ENCODE data around the gene MAPKAPK5. TPM values are rescaled to one million over a fixed set of nuclear protein-coding genes. Genes with fewer than 3 reads are reported as not detected.

MAPKAPK5 gene
- total and polyA plus RNA-seq, 9 of the 15 experiments (the other 6 are each of a cell fraction or from before 2014, with no cell fraction given) = 11.6 to 72.1 (median 60.4) TPM

- TF ChIP-seq, protein P1, sequence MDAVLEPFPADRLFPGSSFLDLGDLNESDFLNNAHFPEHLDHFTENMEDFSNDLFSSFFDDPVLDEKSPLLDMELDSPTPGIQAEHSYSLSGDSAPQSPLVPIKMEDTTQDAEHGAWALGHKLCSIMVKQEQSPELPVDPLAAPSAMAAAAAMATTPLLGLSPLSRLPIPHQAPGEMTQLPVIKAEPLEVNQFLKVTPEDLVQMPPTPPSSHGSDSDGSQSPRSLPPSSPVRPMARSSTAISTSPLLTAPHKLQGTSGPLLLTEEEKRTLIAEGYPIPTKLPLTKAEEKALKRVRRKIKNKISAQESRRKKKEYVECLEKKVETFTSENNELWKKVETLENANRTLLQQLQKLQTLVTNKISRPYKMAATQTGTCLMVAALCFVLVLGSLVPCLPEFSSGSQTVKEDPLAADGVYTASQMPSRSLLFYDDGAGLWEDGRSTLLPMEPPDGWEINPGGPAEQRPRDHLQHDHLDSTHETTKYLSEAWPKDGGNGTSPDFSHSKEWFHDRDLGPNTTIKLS (IDR thresholded peaks at IDR 0.05; ENCODE audit: borderline replicate concordance, low read depth) = peak; percentile 84
- TF ChIP-seq MAFF (IDR thresholded peaks at IDR 0.05; ENCODE audit: low read length) = no peak
- no peak for TF ChIP-seq KDM4B (IDR thresholded peaks at IDR 0.05; ENCODE audit: borderline replicate concordance in 2 of 2, low read depth in 1 of 2)
- no peak for TF ChIP-seq NELFE (IDR thresholded peaks at IDR 0.05; ENCODE audit: insufficient read depth, insufficient read length)
- peak in 1 of 2 experiments; percentile 36; a peak in 1 of 3 replicates for TF ChIP-seq CBX3 (IDR thresholded peaks at IDR 0.05; ENCODE audit: borderline replicate concordance in 1 of 2, low read length in 2 of 2)
- TF ChIP-seq CTCF (IDR thresholded peaks at IDR 0.05 in 2 of 3, conservative IDR thresholded peaks at IDR 0.05 in 1 of 3; ENCODE audit: insufficient read depth in 2 of 3, low read depth in 1 of 3, low read length in 3 of 3) = no peak
- TF ChIP-seq SIN3B (IDR thresholded peaks at IDR 0.05; ENCODE audit: low read depth) = peak; percentile 100
- peak; percentile 86 for TF ChIP-seq RUNX1 (IDR thresholded peaks at IDR 0.05; ENCODE audit: low read depth)
- no peak for TF ChIP-seq TAL1 (IDR thresholded peaks at IDR 0.05)
- TF ChIP-seq MCM7 (IDR thresholded peaks at IDR 0.05) = no peak
- TF ChIP-seq, protein P2, sequence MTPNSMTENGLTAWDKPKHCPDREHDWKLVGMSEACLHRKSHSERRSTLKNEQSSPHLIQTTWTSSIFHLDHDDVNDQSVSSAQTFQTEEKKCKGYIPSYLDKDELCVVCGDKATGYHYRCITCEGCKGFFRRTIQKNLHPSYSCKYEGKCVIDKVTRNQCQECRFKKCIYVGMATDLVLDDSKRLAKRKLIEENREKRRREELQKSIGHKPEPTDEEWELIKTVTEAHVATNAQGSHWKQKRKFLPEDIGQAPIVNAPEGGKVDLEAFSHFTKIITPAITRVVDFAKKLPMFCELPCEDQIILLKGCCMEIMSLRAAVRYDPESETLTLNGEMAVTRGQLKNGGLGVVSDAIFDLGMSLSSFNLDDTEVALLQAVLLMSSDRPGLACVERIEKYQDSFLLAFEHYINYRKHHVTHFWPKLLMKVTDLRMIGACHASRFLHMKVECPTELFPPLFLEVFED (CRISPR knock-in tag; conservative IDR thresholded peaks at IDR 0.05) = no peak
- peak; percentile 99 for TF ChIP-seq ATF7 (IDR thresholded peaks at IDR 0.05)
- TF ChIP-seq TEAD4 (IDR thresholded peaks at IDR 0.05; ENCODE audit: low read length) = no peak; the same call in 1 of the 2 replicates
- no peak for TF ChIP-seq TEAD4 (CRISPR knock-in tag; IDR thresholded peaks at IDR 0.05; ENCODE audit: borderline replicate concordance)
- TF ChIP-seq ZNF780A (CRISPR knock-in tag; IDR thresholded peaks at IDR 0.05) = no peak
- TF ChIP-seq USF2 (CRISPR knock-in tag; IDR thresholded peaks at IDR 0.05) = no peak
Observed at GRCh38 chr12:111841750-111842555, at the start of gene MAPKAPK5 (continued).
